Neural progenitor cell (in vitro differentiated cells): ENCODE results near the gene CCDC85C.

Experiments
- CTCF ChIP-seq: fragments of 200-600 bp; sonication (generic); IDR thresholded peaks from 2 replicates; pipeline ENCODE4 v1.5.1; 2017; ENCODE audit warnings: antibody characterized with exemption, mild to moderate bottlenecking
- EZH2 ChIP-seq: fragments of 200-600 bp; sonication (generic); IDR thresholded peaks from 2 replicates; pipeline ENCODE4 v1.6.1; 2017; ENCODE audit warnings: antibody characterized with exemption, mild to moderate bottlenecking, moderate library complexity
- EZH2phosphoT487 ChIP-seq: fragments of 200-600 bp; sonication (generic); IDR thresholded peaks from 2 replicates; pipeline ENCODE4 v1.6.1; 2017; ENCODE audit warnings: antibody characterized with exemption

GRCh38 chr14:99630202-99630601 lies 26.2 kb upstream of the CCDC85C start:
- TF ChIP-seq CTCF: no peak
- TF ChIP-seq EZH2: no peak
- TF ChIP-seq EZH2phosphoT487: no peak
